Activated CD4-positive, alpha-beta T cell treated with anti-CD3 and anti-CD28 coated beads for 1 hour (primary cell): Measurements from ENCODE around the gene RRP15.
"Not testable (repeated sequence)": the region's sequence is repeated elsewhere in the genome, so short reads cannot be mapped to it uniquely, and the experiment has no call there.

Source experiments
- DNase-seq: peaks from one replicate; pipeline ENCODE4 v3.0.0-alpha.2; 2020

The RRP15 gene

DNA sequence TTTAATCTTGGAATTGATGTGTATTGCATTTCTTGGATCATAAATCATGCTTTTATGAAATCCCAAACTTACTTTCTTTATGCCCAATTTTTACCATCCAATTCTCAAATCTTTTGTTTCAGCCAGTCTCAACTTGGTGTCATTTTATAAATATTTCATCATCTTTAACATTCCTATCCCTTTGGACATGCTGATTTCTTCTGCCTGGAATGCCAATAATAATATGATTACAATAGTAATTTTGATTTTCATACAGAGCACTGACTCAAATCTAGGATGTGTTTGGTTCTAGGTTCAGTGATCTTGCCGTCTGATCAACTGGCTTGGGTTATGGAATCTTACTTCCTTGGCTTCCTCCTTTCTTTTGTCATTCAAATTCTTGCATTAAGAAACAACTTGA, 12.8 kb downstream of the RRP15 start:
- no peak for DNase-seq

DNA sequence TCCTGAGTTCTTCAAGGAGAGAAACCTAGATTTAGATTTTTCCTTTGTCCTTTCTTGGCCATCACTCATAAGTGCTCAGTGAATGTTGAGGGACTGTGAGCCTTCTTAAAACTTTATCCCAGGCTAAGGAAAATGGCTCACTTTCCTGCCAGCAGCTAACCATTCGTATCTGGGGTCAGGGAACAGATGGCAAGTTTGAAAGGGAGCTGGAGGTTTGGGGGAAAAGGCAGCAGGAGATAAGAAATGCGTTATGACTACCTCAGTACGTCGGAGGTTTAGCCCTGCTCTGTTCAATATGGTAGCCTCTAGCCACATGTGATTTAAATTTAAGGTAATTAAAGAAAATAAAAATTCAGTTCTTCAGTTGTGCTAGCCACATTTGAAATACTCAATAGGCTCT, 13.3 kb downstream of the RRP15 start:
- DNase-seq: no peak

DNA sequence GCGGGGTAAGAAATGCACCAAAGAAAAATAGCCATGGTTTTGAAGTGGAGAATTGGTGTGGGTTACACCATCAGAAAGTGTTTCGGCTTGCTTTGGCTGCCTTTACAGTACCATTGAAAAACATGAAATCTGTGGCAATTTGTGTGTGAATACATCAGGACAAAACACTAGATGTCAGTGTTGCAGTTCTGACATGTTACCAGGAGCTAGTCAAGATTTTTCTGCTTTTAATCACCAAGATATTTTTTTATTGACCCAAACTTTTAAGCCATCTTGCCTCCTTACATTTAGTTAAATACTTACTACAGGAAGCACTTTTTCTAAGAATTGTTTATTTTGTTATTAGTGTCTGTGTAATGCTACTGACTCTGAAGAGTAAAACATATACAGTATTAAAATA, 14.3 kb downstream of the RRP15 start:
- no peak for DNase-seq

DNA sequence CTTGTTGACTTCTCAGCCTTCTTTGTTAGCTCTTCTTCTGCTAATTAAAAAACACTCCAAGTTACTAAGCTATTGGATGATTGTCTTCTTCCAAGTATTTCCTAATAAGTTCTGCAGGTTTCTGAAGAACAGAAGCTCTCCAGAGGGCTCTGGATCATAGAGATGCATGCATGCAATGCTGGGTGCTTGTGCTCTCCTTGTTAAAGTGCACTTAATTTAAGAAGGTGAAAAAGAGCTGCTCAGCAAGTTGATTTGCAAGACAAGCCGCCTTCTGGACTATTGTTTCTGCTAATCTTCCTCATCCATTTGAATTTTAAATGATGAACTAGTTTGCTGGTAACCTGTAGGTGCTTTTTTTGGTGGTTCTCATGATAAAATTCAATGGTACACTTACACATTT, 16.1 kb downstream of the RRP15 start:
- DNase-seq: no peak

DNA sequence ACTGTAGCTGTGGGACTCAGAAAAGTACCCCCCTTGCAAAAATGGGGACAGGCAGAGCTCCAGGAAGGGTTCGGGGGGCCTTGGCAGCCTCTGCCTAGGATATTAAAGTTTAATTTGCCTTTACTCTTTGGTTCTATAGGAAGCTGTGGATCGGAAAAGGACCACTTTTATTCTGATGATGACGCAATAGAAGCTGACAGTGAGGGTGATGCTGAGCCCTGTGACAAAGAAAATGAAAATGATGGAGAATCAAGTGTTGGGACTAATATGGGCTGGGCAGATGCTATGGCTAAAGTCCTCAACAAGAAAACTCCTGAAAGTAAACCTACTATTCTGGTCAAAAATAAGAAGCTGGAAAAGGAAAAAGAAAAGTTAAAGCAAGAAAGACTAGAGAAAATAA, 17.1 kb downstream of the RRP15 start:
- no peak for DNase-seq

DNA sequence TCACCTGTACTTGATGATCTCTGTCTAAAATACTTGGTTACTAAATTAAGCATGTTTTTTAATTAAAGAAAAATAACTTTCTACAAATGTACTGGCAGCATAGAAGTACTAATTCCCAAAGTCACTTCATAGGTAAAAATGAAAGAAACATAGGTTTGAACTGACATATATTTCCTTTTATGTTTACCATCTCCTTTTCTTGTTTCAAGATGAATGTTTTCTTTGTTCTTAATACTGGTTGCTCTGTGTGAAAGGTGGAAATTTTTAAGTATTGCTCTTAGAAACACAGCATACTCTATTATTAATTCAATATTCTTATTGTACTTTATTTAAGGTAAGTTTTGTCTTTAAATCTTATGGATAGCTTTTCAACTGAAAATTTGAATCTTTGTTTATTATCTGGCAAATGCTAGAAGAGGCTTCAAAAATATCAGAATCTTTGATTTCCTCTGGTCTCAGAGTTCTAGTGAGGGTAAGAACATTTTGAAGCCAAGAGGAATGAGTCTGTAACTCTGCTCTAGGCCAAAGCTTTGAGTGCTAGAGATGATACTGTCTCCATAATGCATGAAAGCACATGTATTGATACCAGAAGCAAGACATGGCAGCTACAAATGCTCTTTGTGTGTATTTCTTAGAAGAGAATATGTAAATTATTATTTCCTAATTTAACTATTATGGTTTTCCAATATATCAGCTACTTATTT, 18.2 kb downstream of the RRP15 start:
- DNase-seq: no peak

DNA sequence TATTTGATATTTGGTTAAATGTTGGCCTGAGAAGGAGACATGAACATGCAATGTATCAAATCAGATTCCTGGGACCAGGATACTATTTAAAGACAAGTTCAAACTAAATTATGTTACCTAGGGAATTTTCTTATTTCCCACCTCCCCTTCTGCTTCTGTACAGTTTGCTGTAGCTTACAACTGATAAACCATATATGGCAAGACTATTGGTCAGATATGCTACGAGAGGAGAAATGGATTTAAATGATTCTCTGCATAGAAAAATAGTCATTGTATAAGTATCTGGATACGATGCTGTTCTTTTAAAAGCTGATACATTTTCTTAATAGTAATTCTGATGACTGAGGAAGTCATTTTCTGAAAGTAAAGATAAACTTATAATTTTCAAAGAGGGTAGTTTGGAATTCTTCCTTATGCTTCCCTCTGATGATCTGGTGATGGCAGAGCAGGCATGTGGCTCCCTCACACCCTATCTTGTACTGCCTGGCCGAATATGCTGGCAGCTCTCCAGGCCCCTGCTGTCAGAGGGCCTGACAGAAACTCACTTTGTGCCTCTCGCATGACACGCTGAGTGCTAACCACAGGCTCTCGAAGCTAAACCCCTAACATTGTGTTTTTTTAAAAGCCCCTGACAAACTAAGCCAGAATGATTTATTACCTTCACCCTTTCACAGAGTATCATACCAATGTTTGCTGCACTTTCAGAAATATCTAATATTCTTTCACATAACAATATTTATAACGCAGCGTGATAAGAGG, 19.4 kb downstream of the RRP15 start:
- DNase-seq: no peak

DNA sequence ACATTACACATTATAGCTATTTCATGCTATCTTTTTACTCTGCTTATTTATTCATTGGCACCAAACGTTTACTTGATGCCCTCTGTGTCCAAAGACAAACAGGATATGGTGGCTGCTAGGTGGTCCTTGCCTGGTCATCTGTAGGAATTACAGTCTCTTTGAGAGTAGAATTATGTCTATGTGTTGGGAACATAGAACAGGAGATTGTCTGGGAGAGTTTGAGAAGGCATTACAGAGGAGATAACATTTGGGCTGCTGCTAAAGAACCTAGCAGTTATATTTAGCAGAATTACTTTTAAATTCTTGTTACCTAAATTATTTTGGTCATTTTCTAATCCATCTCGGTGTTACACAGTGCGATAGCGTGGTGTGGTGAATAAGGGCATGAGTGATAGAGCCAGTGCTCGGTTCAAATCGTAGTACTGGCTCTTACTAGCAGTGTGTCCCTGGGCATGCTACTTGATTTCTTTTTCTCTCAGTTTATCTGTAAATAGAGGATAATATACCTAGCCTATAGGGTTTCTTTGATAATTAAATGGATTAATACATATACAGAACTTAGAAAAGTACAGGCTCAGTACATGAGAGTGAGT, 20.5 kb downstream of the RRP15 start:
- DNase-seq: no peak

DNA sequence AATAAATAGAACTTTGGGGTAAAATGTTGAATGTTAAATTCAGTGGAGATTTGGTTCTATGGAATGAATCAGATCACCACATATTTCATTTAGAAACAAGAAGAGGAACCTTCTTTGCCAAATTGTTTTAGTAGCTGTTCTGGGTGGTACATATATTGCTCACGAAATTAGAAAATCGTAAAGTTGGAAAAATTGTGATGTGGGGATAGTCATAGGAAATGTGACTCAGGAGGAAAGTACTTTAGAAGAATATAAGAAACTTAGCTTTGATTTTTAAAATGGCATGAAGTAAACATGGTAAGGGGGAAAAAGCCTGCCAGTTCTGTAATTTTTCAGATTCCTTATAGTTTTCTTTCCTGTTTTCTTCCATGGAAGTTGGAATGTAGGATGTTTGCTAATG, 27.4 kb downstream of the RRP15 start:
- DNase-seq: no peak

DNA sequence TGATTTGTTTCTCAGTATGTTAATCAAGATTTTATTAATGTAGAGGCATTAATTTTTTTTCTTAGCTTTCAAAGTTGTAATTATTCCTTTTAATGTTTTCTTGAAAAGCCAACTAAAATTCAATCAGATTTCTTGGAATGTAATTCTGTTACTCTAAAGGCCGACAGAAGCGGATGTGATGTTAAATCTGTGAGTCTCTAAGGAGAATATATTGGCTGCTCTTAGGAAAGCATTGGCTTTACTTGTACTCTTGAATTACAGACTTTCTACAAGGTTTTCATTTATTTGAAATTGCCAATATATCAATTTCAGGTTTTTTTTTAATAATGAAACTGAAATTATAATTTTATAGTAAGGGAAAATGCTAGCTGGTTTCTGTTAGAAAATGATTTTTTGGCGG, 29.2 kb downstream of the RRP15 start:
- no peak for DNase-seq

DNA sequence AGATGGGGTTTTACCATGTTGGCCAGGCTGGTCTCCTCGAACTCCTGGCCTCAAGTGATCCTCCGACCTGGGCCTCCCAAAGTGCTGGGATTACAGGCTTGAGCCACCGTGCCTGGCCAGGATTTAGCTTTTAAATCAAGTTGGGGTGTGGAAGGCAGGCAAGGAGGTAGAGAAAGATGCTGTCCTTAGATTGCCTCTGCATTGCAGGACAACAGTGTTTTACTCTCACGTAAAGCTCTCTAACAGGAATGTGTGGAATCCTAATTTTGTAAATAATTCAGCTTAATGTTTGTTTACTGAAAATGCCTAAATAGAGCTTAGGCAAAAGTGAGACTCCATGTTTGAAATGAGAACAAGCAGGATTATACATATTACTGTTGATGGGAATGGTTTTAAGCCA, 30.5 kb downstream of the RRP15 start:
- DNase-seq: no peak

DNA sequence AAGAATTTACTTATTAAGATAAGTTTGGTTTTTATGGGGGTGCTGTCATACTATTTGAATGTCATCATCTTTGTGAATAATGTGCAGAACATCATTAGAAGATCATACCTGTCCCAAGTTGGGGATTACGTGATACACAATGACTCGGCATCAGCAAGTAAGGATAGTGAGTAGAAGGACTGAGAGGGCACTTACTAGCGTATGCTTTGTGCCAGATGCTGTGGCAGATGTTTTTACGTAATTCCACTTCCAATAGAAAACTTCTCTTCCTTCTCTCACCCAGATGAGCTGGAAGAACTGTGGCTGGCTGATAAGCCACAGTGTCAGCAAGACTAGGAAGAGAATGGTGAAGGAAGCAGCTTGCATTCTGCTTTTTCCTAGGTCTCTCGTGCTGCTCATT, 32.0 kb downstream of the RRP15 start:
- no peak for DNase-seq

DNA sequence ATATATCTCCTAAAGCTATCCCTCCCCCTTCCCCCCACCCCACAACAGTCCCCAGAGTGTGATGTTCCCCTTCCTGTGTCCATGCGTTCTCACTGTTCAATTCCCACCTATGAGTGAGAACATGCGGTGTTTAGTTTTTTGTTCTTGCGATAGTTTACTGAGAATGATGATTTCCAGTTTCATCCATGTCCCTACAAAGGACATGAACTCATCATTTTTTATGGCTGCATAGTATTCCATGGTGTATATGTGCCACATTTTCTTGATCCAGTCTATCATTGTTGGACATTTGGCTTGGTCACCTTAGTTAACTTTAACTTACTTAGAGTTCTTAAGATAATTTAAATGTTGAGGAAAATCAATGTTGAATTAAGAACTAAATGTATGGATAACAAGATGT, 35.1 kb downstream of the RRP15 start:
- DNase-seq: not testable (repeated sequence)

DNA sequence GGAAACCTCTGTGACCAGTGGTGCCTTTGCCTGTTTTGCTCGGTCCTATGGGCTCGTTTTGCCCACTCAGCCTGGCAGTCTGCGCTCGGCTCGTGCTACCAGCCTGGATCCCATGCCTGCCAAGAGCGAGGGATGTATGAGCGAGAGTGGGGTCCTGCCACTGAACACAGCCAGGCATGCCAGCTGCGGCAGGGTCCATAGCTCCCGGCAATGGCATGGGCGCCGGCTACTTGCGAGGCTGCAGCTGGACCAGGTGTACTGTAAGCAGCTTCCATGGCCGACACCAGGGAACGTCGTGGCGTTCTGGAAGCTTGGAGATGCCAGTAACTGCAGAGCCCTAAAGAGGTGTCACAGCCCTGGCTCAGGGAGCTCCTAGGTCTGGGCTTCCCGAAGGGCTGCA, 37.7 kb downstream of the RRP15 start:
- no peak for DNase-seq

DNA sequence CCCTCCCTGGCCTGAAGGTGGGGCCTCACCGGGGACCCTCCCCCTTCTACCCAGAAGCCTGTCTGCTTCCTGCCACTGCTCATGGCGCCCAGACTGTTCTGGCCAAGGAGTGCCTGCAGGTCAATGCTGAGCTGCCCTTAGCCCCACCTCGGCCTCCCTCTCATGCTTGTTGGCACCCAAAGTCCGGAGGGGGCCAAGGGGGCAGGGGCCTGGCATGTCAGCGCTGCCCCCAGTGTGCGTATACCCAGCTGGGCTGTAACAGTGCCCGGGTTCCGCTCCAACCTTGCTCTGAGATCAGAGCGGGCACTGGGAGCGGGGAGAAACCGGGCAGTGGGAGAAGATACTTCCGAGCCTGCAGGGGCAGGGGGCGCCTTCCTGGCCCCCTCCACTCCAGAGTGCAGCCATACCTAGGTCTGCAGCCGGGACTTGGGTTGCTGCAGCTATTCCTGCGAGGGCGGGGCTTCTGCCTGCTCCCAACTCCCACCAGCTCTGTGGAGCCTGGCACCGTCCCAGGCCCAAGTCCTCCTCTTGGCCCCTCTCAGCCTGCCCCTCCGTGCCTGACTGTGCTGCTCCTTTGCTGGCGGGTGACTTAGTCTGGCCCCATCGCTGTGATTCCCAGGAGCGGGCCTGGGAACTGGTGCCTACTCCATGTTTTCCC, 38.6 kb downstream of the RRP15 start:
- DNase-seq: no peak

DNA sequence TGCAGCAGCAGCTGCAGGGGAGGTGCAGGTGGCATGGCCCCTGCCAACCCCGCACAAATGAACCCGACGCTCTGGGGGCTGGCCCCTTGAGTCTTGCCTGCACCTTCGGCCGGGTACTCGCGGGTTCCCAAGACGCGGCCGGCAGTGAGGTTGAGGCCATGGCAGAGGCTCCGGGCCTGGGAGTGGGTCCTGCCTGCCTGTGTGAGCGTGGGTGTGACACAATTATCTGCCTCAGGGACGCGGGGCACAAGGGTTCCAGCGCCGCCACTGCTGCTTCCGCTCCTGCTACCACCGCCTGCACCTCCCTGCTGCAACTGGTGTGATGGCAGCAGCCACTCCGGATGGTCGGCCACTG, 39.1 kb downstream of the RRP15 start:
- DNase-seq: no peak

DNA sequence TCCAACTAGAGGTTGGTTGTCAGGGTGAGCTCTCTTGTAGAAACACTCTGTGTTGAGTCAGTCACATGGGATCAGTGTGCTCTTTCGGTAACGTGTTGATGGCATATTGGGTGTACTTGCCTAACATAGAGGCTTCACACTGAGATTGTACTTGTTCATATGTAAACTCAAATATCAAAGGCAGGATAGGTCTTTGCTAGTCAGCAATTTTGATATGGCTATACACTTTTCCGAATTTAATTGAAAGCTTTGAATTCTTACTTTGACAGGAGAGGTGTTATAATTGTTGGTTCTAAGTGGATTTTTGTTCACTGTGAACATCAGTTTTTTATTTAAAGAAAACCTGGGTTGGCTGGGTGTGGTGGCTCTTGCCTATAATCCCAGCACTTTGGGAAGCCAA, 43.7 kb downstream of the RRP15 start:
- DNase-seq: no peak

DNA sequence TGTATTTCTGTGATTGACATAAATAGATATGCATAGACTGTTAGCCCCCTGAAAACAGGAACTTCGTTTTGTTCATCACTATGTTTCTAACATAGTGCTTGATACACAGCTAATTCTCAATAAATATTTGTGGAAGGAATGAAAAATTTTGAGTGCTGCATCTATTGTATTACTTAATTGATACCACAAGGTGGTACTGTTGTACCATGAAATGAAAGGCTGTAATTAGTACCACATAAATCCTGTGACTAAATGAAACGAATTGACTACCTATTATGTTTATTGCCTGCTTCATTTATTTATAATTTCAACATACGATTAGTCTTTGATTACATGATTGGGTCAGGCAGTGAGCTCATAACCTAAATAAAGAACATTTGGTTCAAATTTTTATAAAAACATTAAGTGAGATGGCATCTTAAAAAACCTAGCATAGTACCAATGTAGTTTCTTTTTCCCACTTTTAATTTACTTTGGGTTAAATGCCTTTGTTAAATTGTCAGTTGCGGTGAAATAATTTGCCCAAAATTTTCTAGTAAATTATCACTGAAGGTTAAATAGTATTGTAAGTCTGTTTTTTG, 45.0 kb downstream of the RRP15 start:
- no peak for DNase-seq

DNA sequence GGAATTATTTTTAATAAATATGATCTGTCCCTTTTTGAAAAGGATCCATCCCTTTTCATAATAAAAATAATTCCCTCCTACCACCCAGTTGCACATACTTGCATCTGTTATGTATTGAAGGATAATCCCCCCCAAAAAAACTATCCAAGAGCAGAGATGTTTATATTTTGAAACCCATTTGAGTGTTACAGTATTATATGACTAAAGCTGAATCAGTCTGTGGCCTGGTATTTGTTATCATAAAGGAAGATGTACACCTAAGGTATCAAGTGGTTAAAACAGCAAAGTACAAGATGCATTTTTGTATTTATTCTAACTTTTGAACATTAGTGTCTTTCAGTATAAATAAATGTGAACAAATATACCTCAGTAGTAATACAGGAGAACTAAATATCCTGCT, 47.3 kb downstream of the RRP15 start:
- no peak for DNase-seq

DNA sequence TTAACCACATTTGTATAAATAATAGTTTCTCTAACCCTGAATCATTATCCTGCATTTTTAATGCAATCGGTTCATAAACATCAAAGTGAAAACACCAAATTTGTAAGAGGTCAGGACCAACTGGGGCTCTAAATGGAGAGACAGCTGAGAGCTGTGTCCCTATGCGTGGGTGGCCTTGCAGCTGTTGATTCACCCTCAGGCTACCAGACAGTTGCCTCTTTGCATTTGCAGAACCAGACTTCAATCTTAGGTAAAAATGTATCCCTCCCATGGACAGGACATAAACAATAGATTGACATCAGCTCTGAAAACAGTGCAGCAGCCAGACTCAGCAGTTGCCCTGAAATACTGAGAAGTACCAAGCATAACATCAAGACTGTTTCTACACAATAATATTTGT, 51.2 kb downstream of the RRP15 start:
- no peak for DNase-seq

DNA sequence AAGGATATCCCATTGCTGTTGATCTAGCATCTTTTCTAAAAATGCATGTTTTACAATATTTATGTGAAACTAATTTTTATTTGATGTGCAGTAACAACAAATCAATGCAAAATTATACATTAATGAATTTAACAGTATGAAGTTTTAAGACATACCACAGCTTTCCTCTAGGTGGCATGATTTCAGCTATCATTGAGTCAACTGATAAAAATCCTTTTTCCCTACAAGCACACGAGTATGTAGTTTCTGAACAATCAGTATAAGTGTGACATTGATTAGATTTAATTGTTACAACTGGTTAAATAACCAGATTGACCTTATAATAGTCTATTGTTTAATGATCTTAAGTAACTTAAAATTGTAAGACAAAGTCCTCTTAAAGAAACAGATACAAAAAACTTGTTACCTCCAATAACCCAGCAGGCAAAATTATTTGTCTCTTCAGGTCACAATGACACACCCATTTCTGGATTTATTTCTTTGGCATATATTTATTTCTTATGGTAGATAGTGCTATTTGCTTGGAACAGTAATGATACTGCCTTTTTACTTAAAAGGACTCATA, 54.3 kb downstream of the RRP15 start:
- DNase-seq: no peak

DNA sequence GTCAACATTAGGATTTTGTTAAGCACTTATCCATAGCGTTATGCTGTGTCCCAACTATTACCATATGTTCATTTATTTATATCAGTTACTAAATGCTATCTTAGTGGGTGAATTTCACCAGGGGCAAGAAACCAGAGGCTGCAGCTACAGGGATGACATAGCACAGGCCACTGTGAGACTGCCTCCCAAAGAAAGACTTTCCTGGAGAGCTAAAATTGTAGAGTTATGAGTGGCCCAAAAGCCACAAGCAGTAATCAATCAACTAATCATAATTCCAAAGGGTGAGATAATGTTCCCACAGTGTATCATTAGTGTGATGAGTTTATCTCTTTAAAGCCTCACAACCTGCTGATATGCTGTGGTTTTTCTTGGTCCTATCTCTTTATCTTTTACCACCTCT, 56.2 kb downstream of the RRP15 start:
- DNase-seq: no peak

DNA sequence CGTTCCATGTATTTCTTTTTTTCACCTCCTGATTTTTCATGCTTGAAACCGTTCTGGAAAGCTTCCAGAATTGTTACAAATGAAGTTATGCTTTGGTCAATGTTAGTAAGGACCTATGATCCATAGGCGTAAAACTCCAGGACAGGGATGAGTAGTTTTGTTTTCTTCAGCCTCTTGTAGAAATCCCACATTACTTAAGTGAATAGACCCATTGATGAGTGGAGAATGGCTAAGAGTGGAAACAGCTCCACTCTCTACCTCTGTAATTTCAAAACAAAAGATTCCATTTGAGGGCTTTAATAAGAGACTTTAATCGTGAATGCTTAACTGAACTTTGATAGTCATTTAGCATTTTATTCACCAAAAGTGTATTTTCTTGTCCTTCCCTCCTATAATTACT, 57.0 kb downstream of the RRP15 start:
- DNase-seq: no peak
